ENCODE results near the gene MESP2.

MESP2 gene

DNA sequence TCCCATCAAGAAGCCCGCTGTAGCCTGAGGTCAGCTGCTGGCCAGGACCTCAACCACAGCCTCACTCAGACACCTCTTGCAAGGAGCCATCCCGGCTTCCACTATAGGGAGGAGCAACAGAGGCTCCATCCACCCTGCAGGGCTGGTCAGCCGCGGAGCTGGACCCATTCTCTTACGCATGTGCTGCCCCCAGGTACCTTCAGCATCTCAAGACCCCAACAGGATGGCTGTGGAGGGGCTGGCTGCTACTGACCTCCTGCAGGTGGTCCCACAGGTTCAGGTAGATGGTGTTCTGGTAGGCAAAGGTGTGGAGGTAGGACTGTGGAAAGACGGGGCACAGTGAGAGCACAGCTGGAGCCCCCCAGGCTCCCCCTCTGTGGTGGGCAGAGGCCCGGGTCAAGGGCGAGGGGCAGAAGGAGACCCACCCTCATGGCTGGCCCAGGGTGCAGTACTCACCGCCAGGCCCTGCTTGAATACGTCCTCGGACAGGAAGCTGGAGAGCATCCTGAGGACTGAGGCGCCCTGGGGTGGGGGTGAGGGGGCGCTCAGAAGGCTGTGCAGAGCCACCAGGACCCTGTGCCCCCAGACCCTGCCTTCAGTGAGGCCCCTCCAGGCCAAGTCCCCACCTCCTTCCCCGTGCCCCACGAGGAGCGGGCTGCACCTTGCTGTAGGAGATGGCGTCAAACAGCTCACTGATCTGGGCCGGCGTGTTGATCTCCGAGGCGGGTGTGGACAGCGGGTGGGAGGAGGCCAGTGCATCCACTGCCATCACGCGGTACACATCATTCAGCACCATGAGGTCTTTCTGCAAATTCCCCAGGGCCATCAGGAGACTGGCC is 27.1 kb downstream of the MESP2 start:
- no peak for DNase-seq

GRCh38 chr15:89803941-89804800 is 28.0 kb downstream of the MESP2 start:
- peak in 1 of 2 donors; percentile 13 for DNase-seq

GRCh38 chr15:89805241-89806209 is 29.4 kb downstream of the MESP2 start:
- no peak for DNase-seq

GRCh38 chr15:89806210-89806558 is 30.1 kb downstream of the MESP2 start:
- DNase-seq = no peak

DNA sequence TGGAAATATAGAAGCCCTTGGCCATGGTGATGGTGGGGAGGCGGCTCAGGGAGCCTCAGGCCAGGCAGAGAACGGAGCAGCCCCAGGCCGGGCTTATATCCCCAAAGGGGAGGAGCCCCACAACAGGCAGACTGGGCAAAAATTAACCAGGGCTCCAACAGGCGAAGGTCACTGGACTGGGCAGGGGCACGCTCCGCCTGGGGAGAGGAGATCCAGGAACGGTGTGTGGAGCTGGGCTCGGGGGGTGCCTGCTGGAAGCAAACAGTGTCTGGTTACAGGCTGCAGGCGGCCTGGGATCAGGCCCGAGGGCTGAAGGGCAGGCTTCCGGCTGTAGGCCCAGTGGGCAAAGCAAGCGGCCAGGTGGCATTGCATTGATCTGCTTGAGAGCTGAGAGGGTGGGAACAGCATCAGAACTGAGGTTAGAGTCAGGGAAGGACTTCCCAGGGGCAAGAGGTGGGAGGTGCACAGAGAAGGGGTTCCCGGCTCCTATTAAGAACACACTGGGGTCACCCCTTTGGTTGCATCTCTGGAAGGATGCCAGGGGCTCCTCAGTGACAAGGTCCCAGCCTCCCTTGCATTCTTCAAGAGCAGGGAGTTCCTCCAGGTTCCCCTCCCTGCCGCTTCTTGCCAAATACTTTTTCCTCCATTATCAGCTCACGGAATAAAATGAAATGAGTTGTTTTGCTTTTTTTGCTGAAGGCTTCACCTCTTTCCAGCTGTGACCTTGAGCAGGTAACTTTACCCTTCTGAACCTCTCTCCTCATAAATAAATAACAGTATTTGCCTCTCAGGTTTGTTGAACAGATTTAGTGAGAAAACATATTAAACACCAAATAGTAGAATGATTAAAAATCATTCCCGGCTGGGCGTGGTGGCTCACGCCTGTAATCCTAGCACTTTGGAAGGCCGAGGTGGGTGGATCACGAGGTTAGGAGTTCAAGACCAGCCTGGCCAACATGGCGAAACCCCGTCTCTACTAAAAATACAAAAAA is 30.7 kb downstream of the MESP2 start:
- no peak for DNase-seq

DNA sequence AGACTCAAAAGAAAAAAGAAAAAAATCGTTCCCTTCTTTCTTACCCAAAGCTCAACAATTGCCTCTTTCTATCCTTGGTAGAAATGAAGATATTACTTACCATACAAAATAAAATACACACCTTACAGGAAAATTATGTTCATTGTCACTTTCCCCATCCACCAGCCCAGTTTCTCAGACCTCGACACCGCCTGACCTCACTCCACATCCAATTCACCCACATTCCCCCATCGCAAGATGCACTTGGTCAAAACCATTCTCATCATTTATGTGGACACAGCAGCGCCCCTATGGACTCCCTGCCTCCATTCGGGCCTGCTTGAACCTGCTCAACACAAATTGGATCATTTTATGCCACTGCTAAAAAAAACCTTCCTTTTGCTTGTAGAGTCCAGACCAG is 31.6 kb downstream of the MESP2 start:
- DNase-seq = no peak

GRCh38 chr15:89808160-89808870 is 32.2 kb downstream of the MESP2 start:
- DNase-seq = no peak

DNA sequence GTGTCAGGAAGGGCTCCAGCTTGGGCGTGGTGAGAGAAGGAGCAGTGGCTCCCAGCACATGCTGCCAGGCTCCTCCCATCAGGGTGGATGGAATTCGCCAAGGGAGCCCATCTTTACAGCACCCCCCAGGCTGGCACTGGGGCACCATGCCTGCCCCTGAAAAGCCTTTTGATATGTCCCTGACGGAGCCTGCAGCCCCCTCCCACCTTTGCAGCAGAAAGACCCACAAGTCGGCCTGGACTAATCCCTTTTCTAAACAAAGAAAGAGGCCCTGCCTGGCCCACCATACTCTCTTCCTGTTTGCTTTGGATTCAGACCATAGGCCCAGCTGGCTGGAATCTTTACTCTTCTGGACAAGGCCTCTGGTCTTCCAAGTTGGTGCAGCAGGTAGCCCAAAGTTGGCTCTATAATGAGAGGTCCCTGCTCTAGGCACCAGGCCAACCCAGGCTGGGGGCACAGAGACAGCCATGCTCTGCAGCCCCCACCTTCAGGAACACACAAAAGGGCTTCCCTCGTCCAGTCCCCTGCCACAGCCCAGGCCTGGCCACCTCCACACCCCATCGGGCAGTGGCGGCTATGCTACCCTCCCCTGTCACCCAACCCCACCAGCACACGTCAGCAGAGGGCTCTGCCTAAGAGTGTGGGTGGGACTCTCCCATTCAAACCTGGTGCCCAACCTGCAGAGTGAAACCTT is 33.1 kb downstream of the MESP2 start:
- no peak for DNase-seq

DNA sequence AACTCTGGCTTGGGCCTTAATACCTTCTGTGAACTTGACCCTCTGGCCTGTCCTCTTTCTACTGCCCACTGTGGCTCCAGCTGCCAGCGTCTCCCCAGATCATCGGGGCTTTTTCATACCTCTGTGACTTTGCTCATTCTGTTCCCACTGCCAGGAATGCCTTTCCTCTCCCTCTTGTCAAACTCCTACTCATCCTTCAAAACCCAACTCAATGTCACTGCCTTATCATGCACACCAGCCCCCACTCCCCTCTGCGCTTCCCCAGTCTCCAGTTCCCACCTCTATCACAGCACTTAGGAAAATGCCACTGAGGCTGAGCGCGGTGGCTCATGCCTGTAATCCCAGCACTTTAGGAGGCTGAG is 33.6 kb downstream of the MESP2 start:
- DNase-seq = no peak

DNA sequence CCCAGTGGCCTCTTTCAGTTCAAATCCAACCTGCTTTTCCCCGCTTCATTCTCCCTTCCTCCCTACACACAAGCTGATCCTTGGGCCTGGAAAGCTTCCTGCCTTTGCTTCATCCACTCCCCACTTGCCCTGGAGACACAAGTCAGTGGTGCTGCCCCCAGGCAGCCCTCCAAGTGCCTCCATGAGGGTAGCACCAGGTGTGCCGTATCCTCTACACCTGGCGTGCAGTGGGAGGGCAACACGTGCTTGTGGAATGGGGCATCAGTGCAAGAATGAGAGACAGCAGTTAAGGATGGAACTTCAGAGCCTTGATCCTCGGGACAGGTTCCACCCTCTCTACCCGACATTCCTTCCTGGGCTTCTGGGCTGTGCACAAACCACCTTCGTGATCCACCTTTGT is 34.7 kb downstream of the MESP2 start:
- no peak for DNase-seq

DNA sequence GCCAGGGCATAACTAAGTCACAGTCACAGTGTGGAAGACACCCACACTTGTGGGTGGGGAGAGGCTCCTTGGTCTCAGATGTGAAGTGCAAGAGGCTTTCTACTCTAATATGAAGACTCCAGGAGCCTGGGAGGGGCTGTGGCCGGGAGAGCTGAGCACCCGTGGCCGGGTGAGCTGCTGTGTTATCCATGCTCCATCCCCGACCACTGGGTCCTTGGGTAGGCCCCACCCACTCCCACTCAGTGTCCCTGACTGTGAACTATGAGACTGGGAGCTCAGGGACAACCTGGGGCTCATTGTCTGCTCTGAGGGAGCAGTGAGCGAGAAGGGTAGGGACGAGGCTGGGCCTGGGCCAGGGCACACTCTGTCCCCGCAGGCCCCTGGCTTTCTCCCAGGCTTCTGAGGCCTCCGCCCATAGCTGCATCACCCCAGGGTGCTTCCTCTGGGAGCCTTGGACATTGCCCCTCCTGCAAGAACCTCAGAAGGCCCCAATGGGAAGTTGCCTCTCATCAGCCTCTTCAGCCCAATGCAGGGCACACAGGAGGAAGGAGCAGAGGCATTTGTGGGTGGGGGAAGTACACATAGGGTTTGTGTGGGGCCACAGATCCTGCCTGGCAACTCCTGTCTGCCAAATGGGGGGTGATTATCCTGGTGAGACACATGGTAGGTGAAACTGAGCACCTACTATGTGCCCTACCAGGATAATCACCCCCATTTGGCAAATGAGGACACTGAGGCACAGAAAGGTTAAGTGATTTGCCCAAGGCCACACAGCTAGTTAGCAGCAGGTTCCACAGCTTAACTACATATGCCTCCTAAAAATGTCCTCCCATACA is 36.1 kb downstream of the MESP2 start:
- DNase-seq = peak; percentile 92 to 96

GRCh38 chr15:89812847-89813320 is 36.8 kb downstream of the MESP2 start:
- DNase-seq = no peak

DNA sequence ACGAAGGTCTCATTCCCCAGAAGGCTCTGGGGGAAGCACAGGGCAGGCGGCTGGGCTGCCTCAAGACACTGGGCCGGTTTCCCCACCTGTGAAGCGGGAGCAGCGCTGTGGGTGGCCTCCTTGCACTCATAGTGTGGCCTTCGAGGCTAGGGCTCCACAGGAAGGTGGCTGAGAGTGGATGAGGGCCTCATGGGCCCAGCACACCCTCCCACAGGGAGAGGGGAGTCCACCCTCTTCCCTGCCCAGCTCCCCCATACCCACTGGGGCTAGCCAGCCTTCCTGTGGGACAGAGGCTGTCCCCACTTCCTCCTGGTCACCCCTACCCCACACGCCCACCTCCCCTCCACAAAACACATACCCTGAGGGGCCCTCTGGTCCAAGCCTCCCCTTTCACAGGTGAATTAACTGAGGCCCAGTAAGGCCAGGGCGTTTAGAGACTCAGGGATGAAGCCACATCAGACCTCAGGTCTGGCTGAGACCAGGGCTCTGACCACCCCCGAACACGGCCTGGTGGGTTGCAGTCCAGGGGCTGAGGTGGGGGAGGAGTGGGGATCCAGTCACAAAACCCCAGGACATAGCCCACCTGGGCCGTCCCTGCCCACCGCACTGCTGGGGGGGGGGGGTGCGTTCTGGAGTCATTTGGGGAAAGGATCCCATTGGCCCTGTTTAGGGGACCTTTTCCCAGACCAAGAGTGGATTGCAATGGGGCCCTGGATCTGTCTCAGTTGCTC is 37.4 kb downstream of the MESP2 start:
- DNase-seq = no peak

- peak; percentile 41 to 54 for DNase-seq
These were observed 38.1 kb downstream of the MESP2 start for GRCh38 chr15:89814112-89814742.

DNA sequence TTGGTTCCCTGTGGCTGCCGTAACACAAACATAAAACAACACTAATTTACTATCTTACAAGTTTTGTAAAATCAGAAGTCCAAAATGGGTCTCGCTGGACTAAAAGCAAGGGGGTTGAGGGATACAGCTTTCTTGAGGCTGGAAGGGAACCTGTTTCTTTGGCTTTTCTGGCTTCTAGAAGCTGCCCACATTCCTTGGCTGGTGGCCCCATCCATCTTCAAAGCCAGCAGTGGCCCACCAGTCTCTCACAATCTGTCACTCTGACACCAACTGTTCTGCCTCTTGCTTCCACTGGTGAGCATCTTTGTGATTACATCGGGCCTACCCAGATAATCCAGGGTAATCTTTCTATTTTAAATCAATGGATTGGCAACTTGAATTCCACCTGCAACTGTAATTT is 39.6 kb downstream of the MESP2 start:
- DNase-seq = no peak

DNA sequence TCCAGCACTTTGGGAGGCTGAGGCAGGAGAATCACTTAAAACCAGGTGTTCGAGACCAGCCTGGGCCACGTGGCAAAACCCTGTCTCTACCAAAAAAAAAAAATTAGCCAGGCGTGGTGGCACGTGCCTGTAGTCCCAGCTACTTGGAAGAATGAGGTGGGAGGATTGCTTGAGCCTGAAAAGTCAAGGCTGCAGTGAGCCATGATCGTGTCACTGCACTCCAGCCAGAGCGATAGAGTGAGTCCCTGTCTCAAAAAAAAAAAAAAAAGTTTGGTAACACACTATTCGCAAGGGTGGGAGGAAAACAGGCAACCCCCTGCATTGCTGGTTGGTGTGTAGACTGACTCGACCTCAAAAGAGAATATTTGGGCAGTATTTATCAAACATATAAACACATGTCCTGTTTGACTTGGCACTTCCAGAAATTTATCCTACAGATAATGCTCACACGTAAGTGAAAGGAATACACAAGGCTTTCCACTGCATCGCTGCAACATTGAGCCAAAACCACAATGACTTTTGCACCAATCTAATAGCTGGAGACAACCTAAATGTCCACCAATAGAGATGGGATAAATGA is 41.7 kb downstream of the MESP2 start:
- DNase-seq = no peak

- no peak for DNase-seq
These were observed 42.2 kb downstream of the MESP2 start for GRCh38 chr15:89818287-89818686.

Measured in inflammatory macrophage treated with lipopolysaccharide for 1 hour (primary cell).